Body of pancreas (tissue), 4 donors: ENCODE measurements around the gene FUBP1. TPM values are rescaled to one million over a fixed set of nuclear protein-coding genes. Genes with fewer than 3 reads are reported as not detected.
A peak's percentile ranks its signal among the peaks of the same experiment; 100 is the strongest.

ENCODE experiments used
- ATAC-seq: fragments of 150-250 bp; one replicate; pipeline ENCODE4 v1.9.1; 2016
- DNase-seq, 4 donors: peaks; one replicate each; pipeline ENCODE4 v3.0.0-alpha.2; 2019
- H3K27ac ChIP-seq, 4 donors: fragments of 200-600 bp; sonication (generic); 1 replicate in 3 of 4; 2 replicates in 1 of 4; pipeline versions ENCODE4 v1.5.1 to v1.6.1; 2016 to 2019; ENCODE audit warnings: mild to moderate bottlenecking in 1 of 4, mixed read lengths in 1 of 4, moderate library complexity in 1 of 4
- H3K27me3 ChIP-seq, 2 donors: fragments of 200-600 bp; sonication (generic); one replicate each; pipeline ENCODE4 v1.6.0; 2016; ENCODE audit warnings: mild to moderate bottlenecking in 1 of 2
- H3K36me3 ChIP-seq, 2 donors: fragments of 200-600 bp; sonication (generic); replicated peaks in 1 of 2; 2 replicates each; pipeline ENCODE4 v1.5.1; 2016; ENCODE audit warnings: low read depth in 2 of 2; ENCODE audit not compliant: insufficient read depth in 1 of 2
- H3K4me1 ChIP-seq: fragments of 200-600 bp; sonication (generic); one replicate; pipeline ENCODE4 v1.6.0; 2016
- H3K4me3 ChIP-seq, 2 donors: fragments of 200-600 bp; sonication (generic); 1 replicate in 1 of 2; 2 replicates in 1 of 2; pipeline ENCODE4 v1.5.1; 2016 to 2019
- H3K9me3 ChIP-seq, 3 donors: fragments of 200-600 bp; sonication (generic); 1 replicate in 2 of 3; 2 replicates in 1 of 3; pipeline ENCODE4 v1.5.1; 2016
- POLR2A ChIP-seq, 3 donors: fragments of 450-650 bp; IDR thresholded peaks; one replicate each; pipeline ENCODE4 v1.6.1; 2016; ENCODE audit warnings: antibody characterized with exemption in 3 of 3, mild to moderate bottlenecking in 2 of 3
- WGBS, 2 donors: methylation state at CpG; one replicate each; pipeline ENCODE4 v1.1.5; 2017; 5-methylcytosine and 5-hydroxymethylcytosine counted together
- intact Hi-C: fragments of 100-400 bp; cut with DNase I; formaldehyde crosslinking; loops from one replicate; pipeline ENCODE4 v1.15.1; 2023
- total RNA-seq, 2 donors: library from RNA; depleted of rRNA; stranded (reverse); fragments of >200 nt; gene quantifications; one replicate each; pipeline ENCODE4 v1.1.0, GENCODE V29; 2016
- TF ChIP-seq, protein P1 (sequence below), 7 experiments: fragments of 450-650 bp in 4 of 7; fragments of 200-600 bp in 3 of 7; sonication (generic) in 3 of 7; IDR thresholded peaks; one replicate each; pipeline ENCODE4 v1.5.1; 2016 to 2019; ENCODE audit warnings: antibody characterized with exemption in 7 of 7

FUBP1 gene
- total RNA-seq, 2 donors from 2014 or later, result 56.7 to 63.8 TPM

DNA sequence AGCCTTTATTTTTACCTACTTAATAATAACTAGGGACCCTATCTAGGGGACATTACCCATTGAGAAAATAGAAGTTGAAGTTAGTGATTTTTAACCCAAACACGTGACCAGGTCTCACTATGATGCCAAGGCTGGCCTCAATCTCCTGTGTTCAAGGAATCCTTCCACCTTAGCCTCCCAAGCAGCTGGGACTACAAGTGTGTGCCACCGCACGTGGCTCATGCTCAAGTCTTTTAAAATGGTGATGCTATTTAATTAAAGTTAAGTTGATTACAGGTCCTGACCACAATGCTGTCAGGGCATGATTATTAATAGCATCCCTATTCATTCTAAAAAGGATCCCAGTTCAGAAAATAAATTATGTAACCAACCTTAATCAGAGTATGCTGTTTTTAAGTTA is 25.0 kb downstream of the FUBP1 start:
- WGBS, 2 donors, result 95 to 96% methylated on average over 3 of the region's 3 CpGs
- DNase-seq, result no peak
- H3K4me3 ChIP-seq, result no peak overlapping the region
- no peak for ATAC-seq
- TF ChIP-seq POLR2A (IDR thresholded peaks at IDR 0.05), result no peak
- TF ChIP-seq, protein P1, sequence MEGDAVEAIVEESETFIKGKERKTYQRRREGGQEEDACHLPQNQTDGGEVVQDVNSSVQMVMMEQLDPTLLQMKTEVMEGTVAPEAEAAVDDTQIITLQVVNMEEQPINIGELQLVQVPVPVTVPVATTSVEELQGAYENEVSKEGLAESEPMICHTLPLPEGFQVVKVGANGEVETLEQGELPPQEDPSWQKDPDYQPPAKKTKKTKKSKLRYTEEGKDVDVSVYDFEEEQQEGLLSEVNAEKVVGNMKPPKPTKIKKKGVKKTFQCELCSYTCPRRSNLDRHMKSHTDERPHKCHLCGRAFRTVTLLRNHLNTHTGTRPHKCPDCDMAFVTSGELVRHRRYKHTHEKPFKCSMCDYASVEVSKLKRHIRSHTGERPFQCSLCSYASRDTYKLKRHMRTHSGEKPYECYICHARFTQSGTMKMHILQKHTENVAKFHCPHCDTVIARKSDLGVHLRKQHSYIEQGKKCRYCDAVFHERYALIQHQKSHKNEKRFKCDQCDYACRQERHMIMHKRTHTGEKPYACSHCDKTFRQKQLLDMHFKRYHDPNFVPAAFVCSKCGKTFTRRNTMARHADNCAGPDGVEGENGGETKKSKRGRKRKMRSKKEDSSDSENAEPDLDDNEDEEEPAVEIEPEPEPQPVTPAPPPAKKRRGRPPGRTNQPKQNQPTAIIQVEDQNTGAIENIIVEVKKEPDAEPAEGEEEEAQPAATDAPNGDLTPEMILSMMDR (IDR thresholded peaks at IDR 0.05), result no peak
- H3K4me1 ChIP-seq, result peaks cover 19% of the 10 kb centered on the region
- no peaks in the 10 kb centered on the region for H3K9me3 ChIP-seq
- H3K27ac ChIP-seq, result no peak overlapping the region
- peaks cover 13 to 43% of the 10 kb centered on the region in 2 donors for H3K36me3 ChIP-seq
- intact Hi-C loops, result no loop called here
- H3K27me3 ChIP-seq, result no peaks in the 10 kb centered on the region

- intact Hi-C loops, result no loop called here
- no peak for DNase-seq
- ATAC-seq, result no peak
- Histone ChIP-seq H3K4me3 (no peak overlapping the region), H3K4me1 (peaks cover 14% of the 10 kb centered on the region), H3K36me3 (peaks cover 8 to 33% of the 10 kb centered on the region in 2 donors), H3K9me3 (no peaks in the 10 kb centered on the region), H3K27me3 (no peaks in the 10 kb centered on the region), H3K27ac (no peak overlapping the region)
- TF ChIP-seq POLR2A (IDR thresholded peaks at IDR 0.05), result no peak
- TF ChIP-seq, protein P1 (IDR thresholded peaks at IDR 0.05), result no peak
- 89 to 100% methylated on average over 1 of the region's 1 CpG for WGBS, 2 donors
Observed at GRCh38 chr1:77951328-77951727, 27.5 kb downstream of the FUBP1 start.

DNA sequence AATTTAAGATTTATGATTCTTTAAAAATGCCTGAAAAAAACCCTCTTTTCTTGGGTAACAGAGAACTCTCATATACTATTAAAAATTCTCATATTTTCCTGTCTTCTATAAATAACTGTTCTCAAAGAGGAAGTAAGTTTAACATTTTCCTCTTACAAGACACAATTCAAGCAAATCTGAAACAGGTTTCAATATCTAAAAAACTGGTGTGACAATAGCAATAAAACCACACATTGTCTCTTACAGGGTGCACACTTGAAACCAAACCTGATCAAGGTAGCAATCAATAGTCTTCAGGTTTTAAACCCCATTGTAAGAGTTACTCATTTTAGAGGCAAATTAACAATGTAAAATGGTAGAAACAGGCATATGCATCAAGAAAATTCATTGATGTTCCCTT is 28.0 kb downstream of the FUBP1 start:
- H3K4me3 ChIP-seq, result no peak overlapping the region
- intact Hi-C loops, result no loop called here
- peaks cover 7 to 32% of the 10 kb centered on the region in 2 donors for H3K36me3 ChIP-seq
- TF ChIP-seq, protein P1 (IDR thresholded peaks at IDR 0.05), result no peak
- TF ChIP-seq POLR2A (IDR thresholded peaks at IDR 0.05), result no peak
- H3K4me1 ChIP-seq, result peaks cover 14% of the 10 kb centered on the region
- H3K9me3 ChIP-seq, result no peaks in the 10 kb centered on the region
- ATAC-seq (no peak), DNase-seq (no peak)
- H3K27me3 ChIP-seq, result no peaks in the 10 kb centered on the region
- H3K27ac ChIP-seq, result no peak overlapping the region

DNA sequence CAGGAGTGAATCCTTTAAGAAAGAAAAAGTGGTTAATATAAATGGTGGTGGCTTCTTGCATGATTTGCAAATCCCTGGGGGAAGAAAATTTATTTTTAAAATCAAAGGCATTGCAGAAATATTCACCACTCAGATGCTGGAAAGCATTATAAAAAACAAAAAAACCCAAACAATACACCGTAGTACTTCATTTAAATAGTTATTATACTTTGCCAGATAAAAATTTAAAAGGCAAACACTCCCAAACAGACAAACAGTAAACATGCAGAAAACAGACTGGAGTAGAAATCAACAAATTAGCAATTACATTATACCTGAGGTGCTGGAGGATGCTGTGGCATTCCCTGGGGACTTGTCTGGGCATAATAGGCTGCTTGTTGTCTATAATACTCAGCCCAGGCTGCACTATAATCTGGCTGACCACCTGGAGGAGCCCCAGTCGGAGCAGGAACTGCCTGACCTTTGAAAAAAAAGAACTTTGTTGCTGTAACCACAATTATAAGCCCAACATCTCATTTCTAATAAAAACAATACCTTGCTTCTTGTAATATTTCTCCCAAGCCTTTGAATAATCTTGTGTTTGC is 29.9 kb downstream of the FUBP1 start:
- no peak overlapping the region for H3K27ac ChIP-seq
- WGBS, 2 donors, result 30 to 32% methylated on average over 2 of the region's 2 CpGs
- no peaks in the 10 kb centered on the region for H3K27me3 ChIP-seq
- intact Hi-C loops, result no loop called here
- TF ChIP-seq POLR2A (IDR thresholded peaks at IDR 0.05), result no peak
- TF ChIP-seq, protein P1 (IDR thresholded peaks at IDR 0.05), result peak in 6 of 7 experiments; percentile 12 to 43 (median 30)
- H3K9me3 ChIP-seq, result no peaks in the 10 kb centered on the region
- peak in 3 of 4 donors; percentile 23 to 44 (median 37) for DNase-seq
- H3K4me3 ChIP-seq, result no peak overlapping the region
- ATAC-seq, result peak; percentile 62
- peaks cover 14% of the 10 kb centered on the region for H3K4me1 ChIP-seq
- peaks cover 0 to 30% of the 10 kb centered on the region in 2 donors for H3K36me3 ChIP-seq

DNA sequence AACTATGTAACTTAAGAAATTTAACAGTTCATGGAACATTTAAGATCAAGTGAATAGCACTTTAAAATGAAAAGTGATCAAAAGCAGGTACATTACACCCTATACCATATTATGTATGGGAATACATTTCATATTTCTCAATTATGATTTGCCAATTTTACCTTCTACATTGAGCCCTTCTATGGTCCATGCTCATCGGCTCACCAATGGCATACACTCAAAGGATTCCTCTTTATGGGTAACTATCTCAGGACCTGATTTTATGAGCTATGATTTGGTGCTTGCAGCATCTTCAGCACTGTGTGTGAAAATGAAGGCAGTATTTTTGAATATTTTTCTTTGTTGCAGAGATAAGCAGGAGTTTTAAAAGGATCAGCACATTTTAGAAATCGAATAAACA is 33.5 kb downstream of the FUBP1 start:
- no peaks in the 10 kb centered on the region for H3K27me3 ChIP-seq
- peaks cover 0 to 21% of the 10 kb centered on the region in 2 donors for H3K36me3 ChIP-seq
- peaks cover 14% of the 10 kb centered on the region for H3K4me1 ChIP-seq
- intact Hi-C loops, result no loop called here
- no peak overlapping the region for H3K27ac ChIP-seq
- ATAC-seq, result no peak
- no peak for DNase-seq
- TF ChIP-seq, protein P1 (IDR thresholded peaks at IDR 0.05), result no peak
- no peak for TF ChIP-seq POLR2A (IDR thresholded peaks at IDR 0.05)
- H3K4me3 ChIP-seq, result no peak overlapping the region
- no peaks in the 10 kb centered on the region for H3K9me3 ChIP-seq
- WGBS, 2 donors, result 65 to 72% methylated on average over 2 of the region's 2 CpGs
